Activated T-helper 2 cell treated with anti-CD3 and anti-CD28 coated beads, Interferon-gamma antibody, Interleukin-2, Interleukin-4, amounts not matched to agents 10 μg/mL and 5 μg/mL and 100 μg/mL, durations not matched to agents 14 hours and 24 hours and 36 hours (primary cell): ENCODE measurements around the gene SEC24D. TPM values are rescaled to one million over a fixed set of nuclear protein-coding genes. Genes with fewer than 3 reads are reported as not detected.

Experiments
- DNase-seq: peaks from one replicate; pipeline ENCODE4 v3.0.0; 2021; ENCODE audit warnings: low spot score
- H3K27ac Mint-ChIP-seq: one replicate; pipeline ENCODE4 v1.8.0; 2021; ENCODE audit warnings: mixed read lengths
- H3K27me3 Mint-ChIP-seq: one replicate; pipeline ENCODE4 v1.8.0; 2021; ENCODE audit warnings: low read depth, mixed read lengths
- H3K36me3 Mint-ChIP-seq: one replicate; pipeline ENCODE4 v1.8.0; 2021; ENCODE audit warnings: low read depth, mixed read lengths
- H3K4me1 Mint-ChIP-seq: one replicate; pipeline ENCODE4 v1.8.0; 2021; ENCODE audit warnings: low read depth, mixed read lengths
- H3K4me3 Mint-ChIP-seq: one replicate; pipeline ENCODE4 v1.8.0; 2021; ENCODE audit warnings: low read depth, mild to moderate bottlenecking, moderate library complexity, mixed read lengths
- H3K9me3 Mint-ChIP-seq: one replicate; pipeline ENCODE4 v1.8.0; 2021; ENCODE audit warnings: mixed read lengths
- intact Hi-C: fragments of 100-400 bp; cut with micrococcal nuclease; formaldehyde crosslinking; loops from one replicate; pipeline ENCODE4 v1.15.1; 2023
- total RNA-seq: library from RNA; stranded (reverse); gene quantifications from 2 replicates; pipeline ENCODE4 v1.2.3, GENCODE V29; 2022

The SEC24D gene
- total RNA-seq, 1 donor from 2014 or later = 60.0 TPM

- peak overlapping the region; percentile 100 for H3K4me3 Mint-ChIP-seq
- intact Hi-C loops = loop anchor here (2.0 to 10.0 kb wide), 4 partner anchors 14 to 560 kb away; partner anchors contain the start of gene METTL14
- H3K27ac Mint-ChIP-seq = no peak overlapping the region
- peaks cover 24% of the 10 kb centered on the region for H3K4me1 Mint-ChIP-seq
- peaks cover 21% of the 10 kb centered on the region for H3K36me3 Mint-ChIP-seq
- H3K9me3 Mint-ChIP-seq = no peaks in the 10 kb centered on the region
- DNase-seq = no peak
- H3K27me3 Mint-ChIP-seq = peaks cover 9% of the 10 kb centered on the region
Observed at GRCh38 chr4:118837121-118837507, 1.2 kb upstream of the SEC24D start.

- Mint-ChIP-seq H3K4me3 (peak overlapping the region; percentile 100), H3K9me3 (no peaks in the 10 kb centered on the region), H3K4me1 (peaks cover 26% of the 10 kb centered on the region), H3K36me3 (peaks cover 27% of the 10 kb centered on the region), H3K27ac (peak overlapping the region; percentile 99), H3K27me3 (peaks cover 9% of the 10 kb centered on the region)
- intact Hi-C loops = loop anchor here (2.0 to 10.0 kb wide), 4 partner anchors 14 to 559 kb away; partner anchors contain the start of gene METTL14
- peak; percentile 40 for DNase-seq
Observed at GRCh38 chr4:118836301-118837120, 585 bp upstream of the SEC24D start.

GRCh38 chr4:118834960-118835569, 861 bp downstream of the SEC24D start:
- Mint-ChIP-seq H3K9me3 (no peaks in the 10 kb centered on the region), H3K27me3 (peaks cover 6% of the 10 kb centered on the region), H3K4me3 (peak overlapping the region; percentile 100), H3K36me3 (peaks cover 34% of the 10 kb centered on the region), H3K4me1 (peaks cover 29% of the 10 kb centered on the region), H3K27ac (peak overlapping the region; percentile 88)
- DNase-seq = peak; percentile 44
- intact Hi-C loops = loop anchor here (2.0 to 10.0 kb wide), 4 partner anchors 148 to 558 kb away; partner anchors contain the start of genes METTL14 and USP53

- H3K4me1 Mint-ChIP-seq = peaks cover 32% of the 10 kb centered on the region
- intact Hi-C loops = loop anchor here (2.0 to 10.0 kb wide), 2 partner anchors 379 to 471 kb away; partner anchors contain the start of gene USP53
- peak overlapping the region; percentile 37 for H3K4me3 Mint-ChIP-seq
- H3K36me3 Mint-ChIP-seq = peaks cover 41% of the 10 kb centered on the region
- H3K27ac Mint-ChIP-seq = peak overlapping the region; percentile 33
- H3K9me3 Mint-ChIP-seq = no peaks in the 10 kb centered on the region
- H3K27me3 Mint-ChIP-seq = peaks cover 4% of the 10 kb centered on the region
- DNase-seq = no peak
Observed at GRCh38 chr4:118834070-118834469, 1.9 kb downstream of the SEC24D start.

- H3K9me3 Mint-ChIP-seq = no peaks in the 10 kb centered on the region
- H3K36me3 Mint-ChIP-seq = peaks cover 48% of the 10 kb centered on the region
- intact Hi-C loops = loop anchor here (10.0 kb wide), 1 partner anchor 471 kb away; a partner anchor contains a TSS
- no peak for DNase-seq
- no peak overlapping the region for H3K27ac Mint-ChIP-seq
- H3K4me3 Mint-ChIP-seq = no peak overlapping the region
- H3K4me1 Mint-ChIP-seq = peaks cover 38% of the 10 kb centered on the region
- peaks cover 2% of the 10 kb centered on the region for H3K27me3 Mint-ChIP-seq
Observed at GRCh38 chr4:118833192-118833820, 2.6 kb downstream of the SEC24D start.

- Mint-ChIP-seq H3K36me3 (peaks cover 63% of the 10 kb centered on the region), H3K4me3 (no peak overlapping the region), H3K27ac (no peak overlapping the region), H3K27me3 (no peaks in the 10 kb centered on the region), H3K9me3 (no peaks in the 10 kb centered on the region), H3K4me1 (peaks cover 48% of the 10 kb centered on the region)
- no peak for DNase-seq
- intact Hi-C loops = no loop called here
Observed at GRCh38 chr4:118829107-118829506, 6.8 kb downstream of the SEC24D start.

GRCh38 chr4:118826723-118827444, 9.0 kb downstream of the SEC24D start:
- Mint-ChIP-seq H3K4me1 (peaks cover 36% of the 10 kb centered on the region), H3K27me3 (no peaks in the 10 kb centered on the region), H3K36me3 (peaks cover 59% of the 10 kb centered on the region), H3K9me3 (no peaks in the 10 kb centered on the region), H3K4me3 (no peak overlapping the region), H3K27ac (peak overlapping the region; percentile 2)
- no peak for DNase-seq
- intact Hi-C loops = no loop called here

- Mint-ChIP-seq H3K36me3 (peaks cover 59% of the 10 kb centered on the region), H3K27me3 (no peaks in the 10 kb centered on the region), H3K9me3 (no peaks in the 10 kb centered on the region), H3K27ac (no peak overlapping the region), H3K4me3 (no peak overlapping the region), H3K4me1 (peaks cover 35% of the 10 kb centered on the region)
- intact Hi-C loops = no loop called here
- no peak for DNase-seq
Observed at GRCh38 chr4:118825799-118826198, 10.1 kb downstream of the SEC24D start.

GRCh38 chr4:118824141-118824540, 11.8 kb downstream of the SEC24D start:
- no peaks in the 10 kb centered on the region for H3K27me3 Mint-ChIP-seq
- intact Hi-C loops = no loop called here
- no peak for DNase-seq
- peak overlapping the region; percentile 66 for H3K27ac Mint-ChIP-seq
- peaks cover 29% of the 10 kb centered on the region for H3K4me1 Mint-ChIP-seq
- peaks cover 48% of the 10 kb centered on the region for H3K36me3 Mint-ChIP-seq
- H3K4me3 Mint-ChIP-seq = no peak overlapping the region
- H3K9me3 Mint-ChIP-seq = no peaks in the 10 kb centered on the region

GRCh38 chr4:118823471-118823870, 12.5 kb downstream of the SEC24D start:
- H3K4me3 Mint-ChIP-seq = no peak overlapping the region
- H3K27ac Mint-ChIP-seq = peak overlapping the region; percentile 36
- DNase-seq = no peak
- no peaks in the 10 kb centered on the region for H3K9me3 Mint-ChIP-seq
- H3K36me3 Mint-ChIP-seq = peaks cover 42% of the 10 kb centered on the region
- intact Hi-C loops = no loop called here
- H3K4me1 Mint-ChIP-seq = peaks cover 24% of the 10 kb centered on the region
- H3K27me3 Mint-ChIP-seq = no peaks in the 10 kb centered on the region

GRCh38 chr4:118821590-118822293, 14.2 kb downstream of the SEC24D start:
- Mint-ChIP-seq H3K27me3 (no peaks in the 10 kb centered on the region), H3K36me3 (peaks cover 40% of the 10 kb centered on the region), H3K27ac (no peak overlapping the region), H3K4me1 (peaks cover 20% of the 10 kb centered on the region), H3K4me3 (no peak overlapping the region), H3K9me3 (no peaks in the 10 kb centered on the region)
- no peak for DNase-seq
- intact Hi-C loops = no loop called here
